GF-D8 (cell line): Measurements from ENCODE around the gene GALR1.
"Not testable (repeated sequence)": the region's sequence is repeated elsewhere in the genome, so short reads cannot be mapped to it uniquely, and the experiment has no call there.

Experiments used
- DNase-seq: peaks from one replicate; lab custom pipeline; 2025; lab: John Stamatoyannopoulos, UW

Gene GALR1

GRCh38 chr18:77249569-77250500 is at the start of gene GALR1:
GALR1 (plus strand) TSS chr18:77249848; CDS start chr18:77250549, 701 bp downstream.
- DNase-seq, result no peak

- DNase-seq, result no peak
Observed at GRCh38 chr18:77201506-77201905, 48.1 kb upstream of the GALR1 start.

- no peak for DNase-seq
Observed at GRCh38 chr18:77202329-77202728, 47.3 kb upstream of the GALR1 start.

- no peak for DNase-seq
Observed at GRCh38 chr18:77203071-77203470, 46.6 kb upstream of the GALR1 start.

DNA sequence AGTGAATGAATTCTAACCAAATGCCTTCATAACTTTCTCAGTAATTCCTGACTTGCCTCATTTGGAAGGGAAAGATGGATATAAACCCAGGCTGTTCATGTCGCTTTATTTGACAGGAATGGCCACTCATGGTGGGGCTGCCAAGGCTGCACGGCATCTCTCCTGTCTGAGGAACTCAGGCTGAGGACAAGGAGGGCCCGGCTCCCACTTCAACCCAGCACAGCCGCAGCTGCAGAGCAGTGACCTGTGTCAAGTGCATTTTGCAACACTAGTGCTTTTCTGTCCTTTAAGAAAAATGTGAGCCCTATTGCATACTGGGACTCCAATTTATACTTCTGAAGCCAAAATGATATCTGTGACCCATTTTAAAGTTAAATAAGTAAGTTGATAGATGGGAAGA is 45.8 kb upstream of the GALR1 start:
- no peak for DNase-seq

- DNase-seq, result no peak
Observed at GRCh38 chr18:77205769-77206168, 43.9 kb upstream of the GALR1 start.

- DNase-seq, result no peak
Observed at GRCh38 chr18:77206676-77207374, 42.8 kb upstream of the GALR1 start.

- peak; percentile 8 for DNase-seq
Observed at GRCh38 chr18:77207540-77207939, 42.1 kb upstream of the GALR1 start.

DNA sequence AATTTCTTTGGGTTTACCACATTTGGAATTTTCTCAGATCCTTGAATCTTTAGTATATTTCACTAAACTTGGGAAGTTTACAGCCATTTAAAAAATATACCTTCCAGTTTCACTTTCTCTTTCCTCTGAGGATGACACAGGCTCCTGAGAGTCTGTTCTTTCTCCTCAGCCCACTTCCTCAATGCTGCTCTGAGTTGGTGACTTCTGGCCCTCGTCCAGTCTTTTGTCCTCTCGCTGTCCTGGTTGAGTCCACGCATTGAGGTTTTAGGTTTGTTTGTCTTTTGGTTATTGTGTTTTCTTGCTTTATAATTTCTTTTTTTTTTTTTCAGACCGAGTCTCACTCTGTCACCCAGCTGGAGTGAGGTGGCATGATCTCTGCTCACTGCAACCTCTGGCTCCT is 40.7 kb upstream of the GALR1 start:
- peak; percentile 77 for DNase-seq

GRCh38 chr18:77209587-77209986 is 40.1 kb upstream of the GALR1 start:
- DNase-seq, result no peak

GRCh38 chr18:77210249-77210648 is 39.4 kb upstream of the GALR1 start:
- no peak for DNase-seq

DNA sequence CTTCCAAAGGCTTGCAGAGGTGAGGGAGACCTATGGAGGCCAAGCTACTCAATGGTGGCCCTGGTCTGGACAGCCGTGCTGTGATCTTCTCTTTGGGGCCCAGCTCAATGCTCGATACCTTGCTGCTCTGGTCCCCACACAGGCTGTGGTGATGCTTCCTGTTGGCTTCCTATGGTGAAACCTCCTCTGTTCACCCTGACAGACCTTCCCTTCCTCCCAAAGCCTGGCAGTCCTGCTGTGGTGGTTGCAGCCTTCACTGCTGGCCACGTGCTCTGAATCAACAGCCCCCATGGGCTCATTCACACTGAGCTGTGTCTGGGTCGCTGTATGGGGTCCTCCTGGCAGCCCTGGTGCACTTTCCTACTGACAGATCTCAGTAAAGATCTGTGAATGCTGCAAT is 31.0 kb upstream of the GALR1 start:
- peak; percentile 56 for DNase-seq

GRCh38 chr18:77220726-77221125 is 28.9 kb upstream of the GALR1 start:
- no peak for DNase-seq

DNA sequence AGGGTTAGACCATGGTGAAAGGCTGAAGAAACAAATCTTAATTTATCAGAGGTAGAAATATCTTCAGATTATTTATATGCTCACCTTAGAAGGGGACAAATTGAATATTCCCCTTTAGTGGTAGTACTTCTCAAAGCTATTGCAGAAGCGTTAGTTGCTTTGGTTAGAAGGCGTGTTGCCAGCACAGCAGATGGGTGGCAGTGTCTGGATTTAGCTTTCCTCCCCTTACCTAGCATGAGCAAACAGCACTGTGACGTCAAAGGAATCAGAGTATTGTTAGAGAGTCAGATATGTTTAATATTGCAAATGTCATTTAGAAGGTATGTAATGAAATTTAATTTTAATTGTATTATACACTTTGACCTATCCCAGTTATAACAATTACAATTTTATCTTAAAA is 27.2 kb upstream of the GALR1 start:
- no peak for DNase-seq

DNA sequence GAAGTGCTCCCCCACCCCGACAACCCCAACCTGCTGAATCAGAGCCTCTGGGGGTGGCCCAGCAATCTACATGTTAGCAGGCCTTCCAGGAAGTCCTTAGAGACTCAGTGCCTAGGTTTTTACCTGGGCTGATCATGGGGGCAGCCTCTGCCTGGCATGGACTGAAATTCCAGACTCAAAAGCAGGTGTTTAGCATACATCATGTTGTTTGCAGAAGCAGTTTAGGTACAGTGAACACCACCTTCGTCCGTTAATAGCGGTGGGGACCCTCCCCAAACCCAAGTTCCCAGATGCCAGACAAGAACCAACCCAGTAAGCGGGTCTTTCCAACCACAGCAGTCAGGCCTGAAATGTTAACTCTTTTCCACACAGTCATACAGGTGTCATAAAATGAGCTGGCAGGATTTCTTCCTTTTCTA is 26.4 kb upstream of the GALR1 start:
- DNase-seq, result no peak

DNA sequence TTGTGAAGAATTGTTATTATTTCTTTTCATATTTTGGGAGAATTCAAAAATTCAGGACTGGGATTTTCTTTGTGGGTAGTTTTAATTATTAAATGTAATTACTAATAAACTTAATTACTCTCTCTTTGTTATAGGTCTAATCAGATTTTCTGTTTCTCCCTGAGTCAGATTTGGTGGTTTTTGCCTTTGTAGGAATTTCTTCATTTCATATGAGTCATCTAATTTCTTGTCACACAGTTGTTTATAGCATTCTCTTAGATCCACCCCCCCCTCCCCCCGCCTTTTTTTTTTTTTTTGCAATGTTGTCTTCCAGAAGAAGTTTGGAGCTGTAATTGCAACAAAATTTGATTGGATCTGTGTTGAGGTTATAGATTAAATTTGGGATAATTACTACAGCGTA is 26.0 kb upstream of the GALR1 start:
- no peak for DNase-seq

DNA sequence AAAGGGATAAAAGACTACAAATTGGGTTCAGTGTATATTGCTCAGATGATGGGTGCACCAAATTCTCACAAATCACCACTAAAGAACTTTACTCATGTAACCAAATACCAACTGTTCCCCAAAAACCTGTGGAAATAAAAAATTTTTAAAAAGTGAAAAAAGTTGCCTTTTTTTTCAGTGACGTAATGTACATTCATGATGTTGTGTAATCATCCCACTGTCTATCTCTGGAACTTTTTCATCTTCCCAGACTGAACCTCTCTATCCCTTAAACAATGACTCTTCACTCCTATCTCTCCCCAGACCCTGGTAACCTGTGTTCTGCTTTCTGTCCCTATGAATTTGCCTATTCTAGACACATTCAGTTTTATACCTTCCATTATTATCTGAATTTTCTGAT is 19.0 kb upstream of the GALR1 start:
- DNase-seq, result no peak

GRCh38 chr18:77234504-77235365 is 14.9 kb upstream of the GALR1 start:
- no peak for DNase-seq

DNA sequence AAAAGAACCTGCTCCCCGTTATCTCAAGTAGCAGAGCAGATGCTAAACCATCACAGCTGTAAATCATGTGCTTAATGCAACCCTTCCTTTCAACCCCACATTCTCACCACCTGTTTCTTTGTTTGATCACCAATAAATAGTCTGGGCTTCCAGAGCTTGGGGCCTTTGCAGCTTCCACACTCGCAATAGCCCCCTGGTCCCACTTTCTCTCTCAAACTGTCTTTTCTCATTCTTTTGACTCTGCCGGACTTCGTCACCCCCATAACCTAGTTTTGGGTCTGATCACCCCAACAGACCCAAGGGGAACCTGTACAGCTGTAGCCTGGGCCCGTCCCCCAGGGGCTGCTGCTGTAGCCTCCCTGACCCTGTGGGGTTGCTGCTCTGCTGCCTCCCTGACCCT is 10.4 kb upstream of the GALR1 start:
- DNase-seq, result not testable (repeated sequence)

- DNase-seq, result no peak
Observed at GRCh38 chr18:77248873-77249568, 627 bp upstream of the GALR1 start.

DNA sequence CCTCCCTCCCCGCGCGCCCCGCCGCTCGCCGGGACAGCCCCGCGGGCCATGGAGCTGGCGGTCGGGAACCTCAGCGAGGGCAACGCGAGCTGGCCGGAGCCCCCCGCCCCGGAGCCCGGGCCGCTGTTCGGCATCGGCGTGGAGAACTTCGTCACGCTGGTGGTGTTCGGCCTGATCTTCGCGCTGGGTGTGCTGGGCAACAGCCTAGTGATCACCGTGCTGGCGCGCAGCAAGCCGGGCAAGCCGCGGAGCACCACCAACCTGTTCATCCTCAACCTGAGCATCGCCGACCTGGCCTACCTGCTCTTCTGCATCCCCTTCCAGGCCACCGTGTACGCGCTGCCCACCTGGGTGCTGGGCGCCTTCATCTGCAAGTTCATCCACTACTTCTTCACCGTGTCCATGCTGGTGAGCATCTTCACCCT is 865 bp downstream of the GALR1 start:
- DNase-seq, result no peak
